Heart right ventricle (tissue), 16 donors: ENCODE measurements around the gene ADGRL3. TPM values are rescaled to one million over a fixed set of nuclear protein-coding genes. Genes with fewer than 3 reads are reported as not detected.
"Not testable (repeated sequence)": the region's sequence is repeated elsewhere in the genome, so short reads cannot be mapped to it uniquely, and the experiment has no call there.

Source experiments
- ATAC-seq, 8 donors: fragments of 200-7000 bp; cut with Tn5 transposase; one replicate each; pipeline ENCODE4 v1.9.1; 2020; ENCODE audit warnings: mild to moderate bottlenecking in 8 of 8, moderate library complexity in 8 of 8, moderate number of reproducible peaks in 1 of 8
- DNase-seq, 2 donors: peaks; one replicate each; pipeline ENCODE4 v3.0.0-alpha.2; 2020
- H3K27ac ChIP-seq, 10 donors: fragments of 200-600 bp; sonication (generic) in 2 of 10; one replicate each; pipeline versions ENCODE4 v1.5.0 to v1.8.0; 2020 to 2022; ENCODE audit warnings: mild to moderate bottlenecking in 3 of 10
- H3K27me3 ChIP-seq, 7 donors: fragments of 200-600 bp; one replicate each; pipeline ENCODE4 v1.8.0; 2021 to 2022; ENCODE audit warnings: mild to moderate bottlenecking in 2 of 7
- H3K36me3 ChIP-seq, 9 donors: fragments of 200-600 bp; sonication (generic) in 1 of 9; one replicate each; pipeline versions ENCODE4 v1.5.0 to v1.8.0; 2020 to 2022; ENCODE audit warnings: mild to moderate bottlenecking in 2 of 9
- H3K4me1 ChIP-seq, 9 donors: fragments of 200-600 bp; sonication (generic) in 1 of 9; one replicate each; pipeline versions ENCODE4 v1.5.0 to v1.8.0; 2020 to 2022; ENCODE audit warnings: mild to moderate bottlenecking in 4 of 9
- H3K4me3 ChIP-seq, 10 donors: fragments of 200-600 bp; sonication (generic) in 2 of 10; one replicate each; pipeline versions ENCODE4 v1.5.0 to v1.8.0; 2020 to 2022; ENCODE audit warnings: mild to moderate bottlenecking in 7 of 10, moderate library complexity in 2 of 10
- H3K9me3 ChIP-seq, 11 donors: fragments of 200-600 bp in 10 of 11; sonication (generic) in 2 of 11; one replicate each; pipeline versions ENCODE4 v1.5.0 to v1.8.0; 2013 to 2022; ENCODE audit warnings: mild to moderate bottlenecking in 2 of 11, control low read depth in 1 of 11, moderate library complexity in 1 of 11
- CTCF ChIP-seq, 9 donors: fragments of 200-600 bp; sonication (generic) in 2 of 9; IDR thresholded peaks; one replicate each; pipeline versions ENCODE4 v1.5.0 to v1.8.0; 2021 to 2022; ENCODE audit warnings: antibody characterized with exemption in 9 of 9, mild to moderate bottlenecking in 5 of 9, moderate library complexity in 1 of 9
- WGBS, 2 donors: extraction: QIAGEN DNeasy Blood & Tissue Kit; methylation state at CpG; one replicate each; pipeline ENCODE4 v1.1.7; 2013; ENCODE audit warnings: inconsistent platforms in 1 of 2; 5-methylcytosine and 5-hydroxymethylcytosine counted together
- intact Hi-C, 10 donors: fragments of 100-400 bp; cut with DNase I; formaldehyde crosslinking; loops; one replicate each; pipeline versions ENCODE4 v1.11.1 to v1.14.2; 2022
- polyA plus RNA-seq, 2 donors: library from polyadenylated mRNA; stranded (reverse); fragments of 200-250 nt; gene quantifications; one replicate each; pipeline ENCODE4 v1.2.3, GENCODE V29; 2013
- total RNA-seq, 10 donors: library from RNA; stranded (reverse); fragmentation: NEBNext Ultra II Directional in 3 of 10; extraction: Animal tissue kit (Norgen Biotek cat#: 25700) in 3 of 10; gene quantifications; one replicate each; pipeline versions ENCODE4 v1.2.1 to v1.2.4, GENCODE V29; 2021 to 2023
- donor health status: Arrhythmogenic right ventricular cardiomyopathy.
- donor health status: ischemic (EF 13 %, LVEDD 7.1; RV severe dilation, severe dysfunction).
- donor health status: healthy with polysubstance abuse.
- donor health status: DM: no; HTN: yes; CAD: no.
- donor health status: DM: no; HTN: no; CAD: no.
- donor health status: ischemic (EF 25% LVEDD 6.9; RV normal size, moderate dysfunction).
- donor health status: ischemic (EF 25% LVEDD 5.7; RV mildly dilated, moderate dysfunction).
- donor health status: healthy.
- donor health status: DM: yes; HTN: yes; CAD: no.
- donor health status: Ischemic cardiomyopathy.
- donor health status: ischemic (EF 35%, LVEDD 5.7; RV mildly dilated, moderate dysfunction).
- donor health status: nonischemic (EF 11% LVEDD 7.7; RV severe dilation, severe dysfunction).
- donor health status: DM: yes; HTN: yes; CAD: no.
- donor health status: PGD.
- donor health status: ischemic (EF 29% LVEDD 5.4; RV normal size, mild dysfunction).
- donor health status: nonischemic (EF 23%, LVEDD 6.1; RV moderate dilation, normal function).

ADGRL3 gene
- total and polyA plus RNA-seq, 12 donors, result 0.36 to 20.9 (median 4.6) TPM

- no peaks in the 10 kb centered on the region for H3K27me3 ChIP-seq
- ATAC-seq (no peak), DNase-seq (no peak)
- no peaks in the 10 kb centered on the region for H3K4me1 ChIP-seq
- 69 to 70% methylated on average over 3 of the region's 3 CpGs for WGBS, 2 donors
- intact Hi-C loops, result no loop called here
- no peak for TF ChIP-seq CTCF (IDR thresholded peaks at IDR 0.05)
- H3K9me3 ChIP-seq, result peaks cover 0 to 7% (median 0%) of the 10 kb centered on the region in 11 donors
- H3K27ac ChIP-seq, result no peak overlapping the region
- no peaks in the 10 kb centered on the region for H3K36me3 ChIP-seq
- H3K4me3 ChIP-seq, result no peak overlapping the region
Measured at GRCh38 chr4:61359301-61359700, 159.2 kb downstream of the ADGRL3 start.

- H3K27me3 ChIP-seq, H3K27ac ChIP-seq, ATAC-seq, DNase-seq, H3K4me3 ChIP-seq, intact Hi-C loops, H3K36me3 ChIP-seq: not testable (repeated sequence)
- Histone ChIP-seq H3K9me3 (peaks cover 0 to 21% (median 4%) of the 10 kb centered on the region in 11 donors), H3K4me1 (peaks cover 0 to 17% (median 0%) of the 10 kb centered on the region in 9 donors)
- WGBS, 2 donors, result 92 to 93% methylated on average over 26 of the region's 26 CpGs
Measured at GRCh38 chr4:61372817-61373216, 172.7 kb downstream of the ADGRL3 start.

GRCh38 chr4:61373901-61374440, 173.8 kb downstream of the ADGRL3 start:
- peaks cover 0 to 29% (median 8%) of the 10 kb centered on the region in 11 donors for H3K9me3 ChIP-seq
- ATAC-seq, result no peak
- H3K27ac ChIP-seq, result peak overlapping the region in 3 of 10 donors; percentile 19 to 26 (median 24)
- no peaks in the 10 kb centered on the region for H3K36me3 ChIP-seq
- no peak for DNase-seq
- intact Hi-C loops, result no loop called here
- no peak for TF ChIP-seq CTCF (IDR thresholded peaks at IDR 0.05)
- H3K27me3 ChIP-seq, result no peaks in the 10 kb centered on the region
- H3K4me3 ChIP-seq, result no peak overlapping the region
- peaks cover 0 to 17% (median 0%) of the 10 kb centered on the region in 9 donors for H3K4me1 ChIP-seq
- 63 to 80% methylated on average over 1 of the region's 1 CpG for WGBS, 2 donors

- no peak for TF ChIP-seq CTCF (IDR thresholded peaks at IDR 0.05)
- intact Hi-C loops, result no loop called here
- Histone ChIP-seq H3K36me3 (no peaks in the 10 kb centered on the region), H3K4me1 (peaks cover 0 to 17% (median 0%) of the 10 kb centered on the region in 9 donors), H3K27me3 (no peaks in the 10 kb centered on the region), H3K9me3 (peaks cover 0 to 29% (median 8%) of the 10 kb centered on the region in 11 donors), H3K27ac (peak overlapping the region in 7 of 10 donors; percentile 3 to 44 (median 19)), H3K4me3 (no peak overlapping the region)
- WGBS, 2 donors, result 62 to 70% methylated on average over 1 of the region's 1 CpG
- ATAC-seq (peak in 3 of 8 donors; percentile 43 to 72 (median 44)), DNase-seq (no peak)
Measured at GRCh38 chr4:61374447-61374891, 174.3 kb downstream of the ADGRL3 start.

GRCh38 chr4:61375301-61375700, 175.2 kb downstream of the ADGRL3 start:
- ATAC-seq, result no peak
- WGBS, 2 donors, result 58 to 65% methylated on average over 2 of the region's 2 CpGs
- H3K9me3 ChIP-seq, result peaks cover 0 to 29% (median 8%) of the 10 kb centered on the region in 11 donors
- no peak for DNase-seq
- no peak overlapping the region for H3K4me3 ChIP-seq
- H3K27me3 ChIP-seq, result no peaks in the 10 kb centered on the region
- H3K4me1 ChIP-seq, result peaks cover 0 to 17% (median 0%) of the 10 kb centered on the region in 9 donors
- intact Hi-C loops, result no loop called here
- peak overlapping the region in 4 of 10 donors; percentile 6 to 44 (median 22) for H3K27ac ChIP-seq
- TF ChIP-seq CTCF (IDR thresholded peaks at IDR 0.05), result no peak
- H3K36me3 ChIP-seq, result no peaks in the 10 kb centered on the region
